BE2C (cell line): ENCODE measurements around the gene VPREB3.

ENCODE experiments used
- DNase-seq: peaks from one replicate; pipeline ENCODE4 v3.0.0-alpha.2; 2020
- H3K27me3 ChIP-seq: fragments of 250-450 bp; sonication (Bioruptor Pico); 2 replicates; pipeline ENCODE4 v1.5.1; 2020; ENCODE audit warnings: mild to moderate bottlenecking
- H3K36me3 ChIP-seq: fragments of 250-450 bp; sonication (Bioruptor Pico); 2 replicates; pipeline ENCODE4 v1.5.1; 2020; ENCODE audit warnings: mild to moderate bottlenecking
- H3K4me1 ChIP-seq: fragments of 250-450 bp; sonication (Bioruptor Pico); 2 replicates; pipeline ENCODE4 v1.5.1; 2020
- H3K4me3 ChIP-seq: 2 replicates; pipeline ENCODE4 v1.5.1; 2011; ENCODE audit warnings: low read depth, low read length
- H3K9me3 ChIP-seq: fragments of 250-450 bp; sonication (Bioruptor Pico); 2 replicates; pipeline ENCODE4 v1.5.1; 2020
- CTCF ChIP-seq: IDR thresholded peaks from 2 replicates; pipeline ENCODE4 v1.5.1; 2012; ENCODE audit warnings: mild to moderate bottlenecking, low read depth, low read length

VPREB3 gene

GRCh38 chr22:23720855-23721254 lies 33.4 kb downstream of the VPREB3 start:
- H3K4me1 ChIP-seq, result no peaks in the 10 kb centered on the region
- DNase-seq, result no peak
- TF ChIP-seq CTCF, result no peak
- no peak overlapping the region for H3K4me3 ChIP-seq
- no peaks in the 10 kb centered on the region for H3K9me3 ChIP-seq
- H3K36me3 ChIP-seq, result no peaks in the 10 kb centered on the region
- no peaks in the 10 kb centered on the region for H3K27me3 ChIP-seq

- Histone ChIP-seq H3K9me3 (no peaks in the 10 kb centered on the region), H3K27me3 (no peaks in the 10 kb centered on the region), H3K36me3 (peaks cover 13% of the 10 kb centered on the region), H3K4me3 (no peak overlapping the region), H3K4me1 (no peaks in the 10 kb centered on the region)
- TF ChIP-seq CTCF, result no peak
- no peak for DNase-seq
These were observed 35.7 kb downstream of the VPREB3 start for GRCh38 chr22:23718371-23719165.

GRCh38 chr22:23716811-23717801 lies 37.1 kb downstream of the VPREB3 start:
- no peaks in the 10 kb centered on the region for H3K27me3 ChIP-seq
- H3K4me1 ChIP-seq, result no peaks in the 10 kb centered on the region
- peak overlapping the region; percentile 87 for H3K4me3 ChIP-seq
- peaks cover 16% of the 10 kb centered on the region for H3K36me3 ChIP-seq
- peak; percentile 90 for DNase-seq
- no peak for TF ChIP-seq CTCF
- H3K9me3 ChIP-seq, result no peaks in the 10 kb centered on the region

- Histone ChIP-seq H3K27me3 (no peaks in the 10 kb centered on the region), H3K36me3 (peaks cover 17% of the 10 kb centered on the region), H3K9me3 (no peaks in the 10 kb centered on the region), H3K4me1 (no peaks in the 10 kb centered on the region), H3K4me3 (peak overlapping the region; percentile 87)
- DNase-seq, result no peak
- no peak for TF ChIP-seq CTCF
These were observed 38.3 kb downstream of the VPREB3 start for GRCh38 chr22:23715806-23716375.

GRCh38 chr22:23714596-23715578 lies 39.3 kb downstream of the VPREB3 start:
- Histone ChIP-seq H3K36me3 (peaks cover 19% of the 10 kb centered on the region), H3K4me1 (no peaks in the 10 kb centered on the region), H3K27me3 (no peaks in the 10 kb centered on the region), H3K9me3 (no peaks in the 10 kb centered on the region), H3K4me3 (no peak overlapping the region)
- TF ChIP-seq CTCF, result no peak
- DNase-seq, result no peak
